Measurements from ENCODE around the gene SYT6.

The SYT6 gene

DNA sequence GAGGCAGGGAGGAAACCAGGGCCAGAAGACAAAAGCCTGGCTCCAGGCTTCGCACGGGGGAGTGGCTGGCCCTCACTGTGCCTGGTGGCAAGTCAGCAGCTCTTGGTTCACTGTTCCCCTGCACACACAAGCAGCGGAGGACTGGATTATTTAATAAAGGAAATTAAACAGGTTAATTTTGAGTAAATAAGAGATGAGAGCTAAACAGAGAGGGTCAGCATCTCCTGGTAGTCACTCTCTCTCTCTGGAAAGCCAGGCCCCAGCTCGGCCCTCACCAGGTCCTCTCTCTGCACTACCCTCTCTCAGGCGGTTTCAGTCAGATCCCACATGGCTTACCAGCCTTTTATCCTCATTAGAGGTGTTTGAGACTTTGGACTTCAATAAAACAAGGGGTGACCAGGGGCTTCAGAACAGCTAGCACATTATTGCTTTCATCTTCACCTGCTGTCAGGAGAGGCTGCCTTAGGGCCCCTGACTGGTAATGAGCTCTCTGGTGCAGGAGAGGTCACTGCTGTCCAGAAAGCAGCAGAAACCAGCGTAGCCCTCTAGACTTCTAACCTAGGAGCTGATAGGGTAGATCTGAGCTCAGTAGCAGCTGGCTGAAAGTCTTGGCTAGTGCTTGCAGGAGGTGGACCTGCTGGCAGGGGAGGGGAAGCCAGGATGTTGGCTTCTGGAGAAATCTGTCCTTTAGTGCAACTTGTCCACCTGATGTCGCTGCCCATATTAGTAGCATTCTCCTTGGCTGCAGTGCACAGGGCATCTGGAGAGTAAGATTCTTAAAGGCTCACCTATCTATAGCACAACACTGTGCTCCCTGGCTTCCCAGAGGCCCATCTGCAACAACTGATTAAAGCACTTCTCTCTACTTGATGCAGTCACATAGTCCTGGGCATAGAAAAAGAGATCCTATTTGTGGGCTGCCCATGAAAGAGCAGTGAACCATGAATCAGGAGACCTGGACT is 45.9 kb downstream of the SYT6 start:
- no peak overlapping the region for H2AFZ ChIP-seq (ENCODE audit: low read depth, low read length, severe bottlenecking)
- H3K9me2 ChIP-seq (replicated peaks; ENCODE audit: insufficient read depth, low read length), result no peaks in the 10 kb centered on the region
- H3K79me2 ChIP-seq (ENCODE audit: insufficient read depth, low read length), result no peaks in the 10 kb centered on the region
- H3K4me3 ChIP-seq (ENCODE audit: insufficient read depth, low read length, poor library complexity, severe bottlenecking), result no peak overlapping the region
- no peak for TF ChIP-seq EZH2phosphoT487 (conservative IDR thresholded peaks at IDR 0.05; ENCODE audit: low read length)
- TF ChIP-seq, protein P1, sequence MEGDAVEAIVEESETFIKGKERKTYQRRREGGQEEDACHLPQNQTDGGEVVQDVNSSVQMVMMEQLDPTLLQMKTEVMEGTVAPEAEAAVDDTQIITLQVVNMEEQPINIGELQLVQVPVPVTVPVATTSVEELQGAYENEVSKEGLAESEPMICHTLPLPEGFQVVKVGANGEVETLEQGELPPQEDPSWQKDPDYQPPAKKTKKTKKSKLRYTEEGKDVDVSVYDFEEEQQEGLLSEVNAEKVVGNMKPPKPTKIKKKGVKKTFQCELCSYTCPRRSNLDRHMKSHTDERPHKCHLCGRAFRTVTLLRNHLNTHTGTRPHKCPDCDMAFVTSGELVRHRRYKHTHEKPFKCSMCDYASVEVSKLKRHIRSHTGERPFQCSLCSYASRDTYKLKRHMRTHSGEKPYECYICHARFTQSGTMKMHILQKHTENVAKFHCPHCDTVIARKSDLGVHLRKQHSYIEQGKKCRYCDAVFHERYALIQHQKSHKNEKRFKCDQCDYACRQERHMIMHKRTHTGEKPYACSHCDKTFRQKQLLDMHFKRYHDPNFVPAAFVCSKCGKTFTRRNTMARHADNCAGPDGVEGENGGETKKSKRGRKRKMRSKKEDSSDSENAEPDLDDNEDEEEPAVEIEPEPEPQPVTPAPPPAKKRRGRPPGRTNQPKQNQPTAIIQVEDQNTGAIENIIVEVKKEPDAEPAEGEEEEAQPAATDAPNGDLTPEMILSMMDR (IDR thresholded peaks at IDR 0.05; ENCODE audit: insufficient read depth, low read length, poor library complexity, severe bottlenecking), result no peak
- no peaks in the 10 kb centered on the region for H4K20me1 ChIP-seq (ENCODE audit: low read depth, low read length)
- H3K36me3 ChIP-seq (ENCODE audit: low read length), result no peaks in the 10 kb centered on the region
- no peaks in the 10 kb centered on the region for H3K27me3 ChIP-seq (ENCODE audit: low read length)
- no peak overlapping the region for H3K9ac ChIP-seq (ENCODE audit: low read length)
- H3K4me2 ChIP-seq (ENCODE audit: low read depth, low read length, poor library complexity, severe bottlenecking), result no peak overlapping the region
- no peak overlapping the region for H3K27ac ChIP-seq (ENCODE audit: low read depth, low read length)
- H3F3A ChIP-seq (ENCODE audit: insufficient read depth), result no peaks in the 10 kb centered on the region
- no peaks in the 10 kb centered on the region for H3K9me3 ChIP-seq (ENCODE audit: insufficient read depth, low read length)

DNA sequence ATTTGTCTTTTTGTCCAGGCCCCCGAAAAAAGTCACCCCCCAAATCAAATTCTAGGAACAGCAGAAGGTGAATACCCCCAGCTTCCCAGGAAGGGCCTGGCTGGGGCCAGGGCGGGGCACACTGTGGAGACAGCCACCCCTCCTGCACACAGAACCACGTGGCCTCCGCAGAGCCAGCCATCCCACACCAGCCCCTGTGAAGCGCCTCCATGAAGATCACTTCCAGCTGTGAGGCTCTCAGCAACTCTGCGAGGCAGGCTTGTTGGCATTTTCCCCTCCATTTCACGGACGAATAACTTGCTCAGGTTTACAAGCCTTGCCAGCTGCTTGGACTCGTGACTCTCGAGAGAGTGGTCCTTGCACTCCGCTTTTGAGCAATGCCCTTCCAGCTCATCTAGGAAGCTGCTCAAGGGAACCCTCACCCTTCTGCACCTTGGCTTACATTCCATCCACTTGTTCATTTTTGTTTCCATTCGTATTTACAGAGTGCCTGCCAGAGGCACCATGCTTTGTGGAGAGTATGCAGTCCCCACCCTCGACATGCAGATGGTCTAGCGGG is 48.2 kb downstream of the SYT6 start:
- H3K4me2 ChIP-seq (ENCODE audit: low read depth, low read length, poor library complexity, severe bottlenecking), result no peak overlapping the region
- no peak overlapping the region for H2AFZ ChIP-seq (ENCODE audit: low read depth, low read length, severe bottlenecking)
- H3K27ac ChIP-seq (ENCODE audit: low read depth, low read length), result no peak overlapping the region
- no peaks in the 10 kb centered on the region for H3K79me2 ChIP-seq (ENCODE audit: insufficient read depth, low read length)
- H3F3A ChIP-seq (ENCODE audit: insufficient read depth), result no peaks in the 10 kb centered on the region
- TF ChIP-seq, protein P1 (IDR thresholded peaks at IDR 0.05; ENCODE audit: insufficient read depth, low read length, poor library complexity, severe bottlenecking), result no peak
- TF ChIP-seq EZH2phosphoT487 (conservative IDR thresholded peaks at IDR 0.05; ENCODE audit: low read length), result no peak
- H3K9ac ChIP-seq (ENCODE audit: low read length), result no peak overlapping the region
- no peak overlapping the region for H3K4me3 ChIP-seq (ENCODE audit: insufficient read depth, low read length, poor library complexity, severe bottlenecking)
- H3K9me2 ChIP-seq (replicated peaks; ENCODE audit: insufficient read depth, low read length), result no peaks in the 10 kb centered on the region
- no peaks in the 10 kb centered on the region for H3K36me3 ChIP-seq (ENCODE audit: low read length)
- no peaks in the 10 kb centered on the region for H3K27me3 ChIP-seq (ENCODE audit: low read length)
- H4K20me1 ChIP-seq (ENCODE audit: low read depth, low read length), result no peaks in the 10 kb centered on the region
- H3K9me3 ChIP-seq (ENCODE audit: insufficient read depth, low read length), result no peaks in the 10 kb centered on the region

DNA sequence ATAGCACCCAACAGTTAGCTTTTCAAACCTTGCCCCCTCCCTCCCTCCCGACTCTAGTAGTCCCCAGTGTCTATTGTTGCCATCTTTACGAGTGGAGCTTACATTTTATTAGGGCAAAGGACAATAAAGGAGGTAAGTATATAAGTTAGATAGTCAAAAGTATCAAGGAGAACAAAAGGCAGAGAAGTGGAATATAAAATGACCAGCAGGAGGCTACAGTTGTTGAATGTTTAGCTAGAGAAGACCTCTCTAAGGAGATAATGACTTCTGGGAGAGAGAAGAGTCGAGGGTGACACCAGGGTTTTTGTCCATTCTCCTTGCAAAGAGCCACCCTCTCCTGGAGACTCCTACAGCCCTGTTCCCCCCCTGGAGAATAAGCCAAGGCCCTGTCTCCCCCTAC is 48.7 kb downstream of the SYT6 start:
- no peaks in the 10 kb centered on the region for H3F3A ChIP-seq (ENCODE audit: insufficient read depth)
- H3K4me3 ChIP-seq (ENCODE audit: insufficient read depth, low read length, poor library complexity, severe bottlenecking), result no peak overlapping the region
- no peaks in the 10 kb centered on the region for H4K20me1 ChIP-seq (ENCODE audit: low read depth, low read length)
- H3K36me3 ChIP-seq (ENCODE audit: low read length), result no peaks in the 10 kb centered on the region
- no peaks in the 10 kb centered on the region for H3K79me2 ChIP-seq (ENCODE audit: insufficient read depth, low read length)
- H3K9me3 ChIP-seq (ENCODE audit: insufficient read depth, low read length), result no peaks in the 10 kb centered on the region
- H2AFZ ChIP-seq (ENCODE audit: low read depth, low read length, severe bottlenecking), result no peak overlapping the region
- H3K27me3 ChIP-seq (ENCODE audit: low read length), result no peaks in the 10 kb centered on the region
- no peaks in the 10 kb centered on the region for H3K9me2 ChIP-seq (replicated peaks; ENCODE audit: insufficient read depth, low read length)
- no peak overlapping the region for H3K4me2 ChIP-seq (ENCODE audit: low read depth, low read length, poor library complexity, severe bottlenecking)
- no peak overlapping the region for H3K9ac ChIP-seq (ENCODE audit: low read length)
- TF ChIP-seq, protein P1 (IDR thresholded peaks at IDR 0.05; ENCODE audit: insufficient read depth, low read length, poor library complexity, severe bottlenecking), result no peak
- no peak for TF ChIP-seq EZH2phosphoT487 (conservative IDR thresholded peaks at IDR 0.05; ENCODE audit: low read length)
- H3K27ac ChIP-seq (ENCODE audit: low read depth, low read length), result no peak overlapping the region

Measured in SU-DHL-6 (cell line).